ENCODE results near the gene TNIK.

DNA sequence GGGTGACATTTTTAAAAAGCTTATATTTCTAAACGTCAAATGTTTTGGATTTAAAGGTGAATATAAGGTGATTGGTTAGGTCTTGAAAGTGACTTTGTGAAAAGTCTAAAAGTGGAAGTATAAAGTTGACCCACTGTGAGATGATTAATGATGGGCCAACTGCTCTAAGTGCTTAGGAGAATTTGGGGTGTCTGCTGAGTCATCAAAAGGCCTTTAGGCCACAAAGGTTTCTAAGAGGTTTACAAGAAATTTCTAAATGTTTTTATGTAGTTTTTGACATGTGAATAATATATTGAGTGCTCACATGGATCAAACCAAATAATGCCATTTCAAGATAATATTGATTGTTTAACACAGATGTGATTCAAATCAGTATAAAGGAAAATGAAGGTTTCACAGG lies 394.5 kb downstream of the TNIK start:
- no peak for TF ChIP-seq POLR2AphosphoS5 (IDR thresholded peaks at IDR 0.05; ENCODE audit: low read depth, low read length)
- TF ChIP-seq FOXP2 (optimal IDR thresholded peaks at IDR 0.05; ENCODE audit: borderline replicate concordance, extremely low read depth, extremely low read length, insufficient read depth), result no peak

All from PFSK-1 (cell line).